Adipocyte (in vitro differentiated cells): ENCODE results near the gene LRBA.

Source experiments
- DNase-seq: peaks from one replicate; pipeline ENCODE4 v3.0.0-alpha.2; 2015; ENCODE audit warnings: low read depth
- H3K27me3 ChIP-seq: replicated peaks from 2 replicates; pipeline ENCODE4 v1.7.0; 2013; ENCODE audit warnings: mild to moderate bottlenecking, low read length, moderate library complexity; ENCODE audit not compliant: control insufficient read depth, insufficient read depth
- H3K36me3 ChIP-seq: 2 replicates; pipeline ENCODE4 v1.7.0; 2013; ENCODE audit warnings: low read length, mild to moderate bottlenecking, moderate library complexity; ENCODE audit not compliant: control insufficient read depth, insufficient read depth, severe bottlenecking
- H3K4me1 ChIP-seq: 2 replicates; pipeline ENCODE4 v1.7.0; 2013; ENCODE audit warnings: mild to moderate bottlenecking, low read length, moderate library complexity; ENCODE audit not compliant: control insufficient read depth, insufficient read depth
- H3K4me3 ChIP-seq: 2 replicates; pipeline ENCODE4 v1.7.0; 2013; ENCODE audit warnings: mild to moderate bottlenecking, low read length, moderate library complexity
- H3K9ac ChIP-seq: 2 replicates; pipeline ENCODE4 v1.7.0; 2013; ENCODE audit warnings: mild to moderate bottlenecking, low read length, moderate library complexity
- H3K9me3 ChIP-seq: 2 replicates; pipeline ENCODE4 v1.7.0; 2013; ENCODE audit warnings: mild to moderate bottlenecking, low read length, moderate library complexity; ENCODE audit not compliant: control insufficient read depth

LRBA gene

GRCh38 chr4:150475763-150476162 lies 539.3 kb downstream of the LRBA start:
- Histone ChIP-seq H3K27me3 (no peaks in the 10 kb centered on the region), H3K9me3 (no peaks in the 10 kb centered on the region), H3K4me3 (no peak overlapping the region), H3K36me3 (no peaks in the 10 kb centered on the region), H3K9ac (no peak overlapping the region), H3K4me1 (no peaks in the 10 kb centered on the region)
- no peak for DNase-seq

DNA sequence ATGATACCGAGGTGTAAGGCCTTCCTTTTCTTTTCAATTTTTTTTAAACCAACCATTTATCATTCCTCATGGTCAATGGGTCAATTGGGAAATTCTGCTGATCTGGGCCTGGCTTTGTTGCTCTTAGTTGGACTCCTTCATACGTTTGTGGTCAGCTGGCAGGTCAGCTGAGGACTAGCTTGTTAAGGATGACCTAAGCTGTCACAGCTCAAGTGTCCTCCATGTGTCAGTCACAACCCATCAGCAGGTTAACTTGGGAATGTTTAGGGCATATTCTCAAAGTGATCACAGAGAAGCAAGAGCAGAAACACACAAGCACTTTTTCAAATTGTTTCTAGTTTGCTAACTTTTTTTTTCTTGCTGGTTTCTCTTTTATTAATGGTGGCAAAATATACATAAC lies 550.6 kb downstream of the LRBA start:
- no peak for DNase-seq
- H3K4me3 ChIP-seq, result no peak overlapping the region
- H3K4me1 ChIP-seq, result peaks cover 23% of the 10 kb centered on the region
- no peaks in the 10 kb centered on the region for H3K27me3 ChIP-seq
- H3K9me3 ChIP-seq, result no peaks in the 10 kb centered on the region
- H3K9ac ChIP-seq, result no peak overlapping the region
- H3K36me3 ChIP-seq, result no peaks in the 10 kb centered on the region

DNA sequence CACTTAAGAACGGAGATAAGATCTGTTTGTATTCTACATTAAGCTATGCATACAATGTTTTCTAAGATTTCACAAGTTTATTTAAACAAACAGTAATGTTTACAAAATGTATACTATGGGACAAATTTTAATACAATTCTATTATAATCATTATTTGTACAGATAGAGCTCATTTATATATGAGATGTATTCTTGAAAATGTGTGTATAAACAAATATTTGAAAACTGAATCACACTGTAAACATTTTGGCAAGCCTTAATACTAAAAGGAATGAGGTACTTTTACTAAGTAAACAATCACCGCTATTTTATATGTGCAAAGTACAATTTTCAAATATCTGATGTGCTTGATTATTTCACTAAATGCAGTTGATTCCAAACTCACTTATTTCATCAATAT lies 552.3 kb downstream of the LRBA start:
- peak; percentile 55 for DNase-seq
- Histone ChIP-seq H3K27me3 (no peaks in the 10 kb centered on the region), H3K4me3 (no peak overlapping the region), H3K9ac (no peak overlapping the region), H3K4me1 (peaks cover 23% of the 10 kb centered on the region), H3K36me3 (no peaks in the 10 kb centered on the region), H3K9me3 (no peaks in the 10 kb centered on the region)

GRCh38 chr4:150461957-150462356 lies 553.1 kb downstream of the LRBA start:
- peaks cover 23% of the 10 kb centered on the region for H3K4me1 ChIP-seq
- H3K4me3 ChIP-seq, result no peak overlapping the region
- no peaks in the 10 kb centered on the region for H3K36me3 ChIP-seq
- no peaks in the 10 kb centered on the region for H3K27me3 ChIP-seq
- no peaks in the 10 kb centered on the region for H3K9me3 ChIP-seq
- no peak overlapping the region for H3K9ac ChIP-seq
- no peak for DNase-seq

DNA sequence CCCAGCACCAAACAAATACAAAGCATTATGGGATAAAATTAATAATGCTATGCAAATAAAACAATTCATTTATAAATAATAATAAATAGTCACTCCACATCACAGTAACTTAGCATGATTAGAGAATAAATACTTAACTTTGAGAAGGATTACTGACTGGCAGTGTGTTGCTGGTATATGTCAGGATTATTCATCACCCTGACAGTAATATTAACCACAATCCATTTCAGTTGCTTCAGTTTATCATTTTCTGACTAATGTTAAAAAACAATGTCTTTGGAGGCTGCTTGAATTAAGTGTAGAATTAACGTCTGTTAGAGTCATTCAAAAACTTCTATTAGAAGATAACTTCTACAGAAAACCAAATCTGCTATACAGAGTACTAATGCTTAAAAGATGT lies 557.3 kb downstream of the LRBA start:
- Histone ChIP-seq H3K4me1 (peaks cover 14% of the 10 kb centered on the region), H3K27me3 (no peaks in the 10 kb centered on the region), H3K36me3 (peaks cover 7% of the 10 kb centered on the region), H3K9me3 (peaks cover 5% of the 10 kb centered on the region), H3K9ac (no peak overlapping the region), H3K4me3 (no peak overlapping the region)
- no peak for DNase-seq

DNA sequence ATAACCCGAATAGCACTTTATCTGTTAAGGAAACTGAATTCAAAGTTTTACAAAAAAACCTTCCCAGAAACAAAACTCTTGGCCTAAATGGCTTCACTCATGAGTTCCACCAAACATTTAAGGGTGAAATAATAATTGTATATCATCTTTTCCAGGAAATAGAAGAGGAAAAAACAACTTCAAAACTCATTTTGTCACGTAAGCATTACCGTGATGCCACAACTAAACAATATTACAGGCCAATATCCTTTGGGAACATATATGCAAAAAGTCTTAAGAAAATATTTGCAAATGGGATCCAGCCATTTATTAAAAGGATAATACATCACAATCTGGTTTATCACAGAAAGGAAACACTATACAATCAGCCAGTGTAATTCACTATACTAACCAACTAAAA lies 563.2 kb downstream of the LRBA start:
- no peak for DNase-seq
- no peaks in the 10 kb centered on the region for H3K4me1 ChIP-seq
- peaks cover 11% of the 10 kb centered on the region for H3K9me3 ChIP-seq
- H3K4me3 ChIP-seq, result no peak overlapping the region
- H3K36me3 ChIP-seq, result peaks cover 7% of the 10 kb centered on the region
- H3K27me3 ChIP-seq, result no peaks in the 10 kb centered on the region
- H3K9ac ChIP-seq, result no peak overlapping the region

DNA sequence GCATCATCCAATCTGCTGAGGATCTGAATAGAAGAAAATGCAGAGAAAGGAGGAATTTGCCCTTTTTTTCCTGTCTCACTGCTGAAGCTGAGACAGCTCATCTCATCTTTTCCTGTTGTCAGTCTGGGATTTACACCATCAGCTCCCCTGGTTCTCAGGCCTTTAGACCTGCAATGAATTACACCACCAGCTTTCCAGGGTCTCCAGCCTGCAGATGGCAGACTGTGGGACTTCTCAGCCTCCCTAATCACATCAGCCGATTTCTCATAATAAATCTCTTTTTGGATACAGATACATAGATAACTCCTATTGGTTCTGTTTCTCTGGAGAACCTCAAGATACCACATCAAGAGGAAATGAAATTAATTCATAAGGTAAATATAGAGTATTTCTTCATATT lies 567.7 kb downstream of the LRBA start:
- no peak for DNase-seq

GRCh38 chr4:150439451-150439933 lies 575.6 kb downstream of the LRBA start:
- no peak for DNase-seq
- H3K36me3 ChIP-seq, result no peaks in the 10 kb centered on the region
- no peak overlapping the region for H3K9ac ChIP-seq
- no peak overlapping the region for H3K4me3 ChIP-seq
- no peaks in the 10 kb centered on the region for H3K9me3 ChIP-seq
- no peaks in the 10 kb centered on the region for H3K4me1 ChIP-seq
- no peaks in the 10 kb centered on the region for H3K27me3 ChIP-seq

More for the DNA sequence above, 567.7 kb downstream of the LRBA start:
- no peaks in the 10 kb centered on the region for H3K36me3 ChIP-seq
- H3K4me3 ChIP-seq, result no peak overlapping the region
- peaks cover 5% of the 10 kb centered on the region for H3K9me3 ChIP-seq
- H3K9ac ChIP-seq, result no peak overlapping the region
- H3K27me3 ChIP-seq, result no peaks in the 10 kb centered on the region
- H3K4me1 ChIP-seq, result no peaks in the 10 kb centered on the region

DNA sequence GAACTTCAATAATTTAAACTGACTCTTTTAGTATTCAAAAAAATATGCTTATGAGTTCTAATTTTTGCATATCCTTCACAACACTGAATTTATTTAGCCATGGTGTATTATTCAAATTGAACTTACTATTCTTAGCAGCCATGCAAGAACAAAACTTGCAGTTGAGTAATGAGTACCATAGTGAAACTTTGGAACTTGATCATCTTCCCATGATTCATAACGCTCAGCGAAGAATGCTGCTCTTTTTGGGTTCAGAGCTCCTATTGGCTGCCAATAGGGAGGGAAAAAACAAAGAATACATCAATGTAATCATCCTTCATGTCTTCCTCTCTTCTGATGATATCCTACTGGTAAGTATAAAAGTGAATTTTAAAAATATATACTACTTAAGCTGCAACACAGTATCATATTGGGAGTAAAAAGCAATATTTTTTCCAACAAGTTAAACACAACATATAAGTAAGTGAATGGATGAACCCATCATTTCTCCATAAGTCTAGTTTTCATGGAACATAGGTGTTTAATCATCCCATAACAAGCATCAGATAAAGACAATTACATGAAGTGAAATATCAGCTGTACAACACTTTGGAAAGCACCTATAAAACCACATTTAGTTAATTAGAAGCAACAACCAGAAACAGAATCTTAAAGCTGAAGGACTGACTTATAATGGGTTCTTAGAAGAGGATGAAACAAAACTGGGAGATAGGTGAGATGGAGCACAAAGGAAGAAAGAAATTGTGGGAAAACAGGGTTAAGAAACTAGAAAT lies 578.3 kb downstream of the LRBA start:
- Histone ChIP-seq H3K9ac (no peak overlapping the region), H3K36me3 (no peaks in the 10 kb centered on the region), H3K4me3 (no peak overlapping the region), H3K27me3 (no peaks in the 10 kb centered on the region), H3K4me1 (no peaks in the 10 kb centered on the region), H3K9me3 (no peaks in the 10 kb centered on the region)
- DNase-seq, result no peak

DNA sequence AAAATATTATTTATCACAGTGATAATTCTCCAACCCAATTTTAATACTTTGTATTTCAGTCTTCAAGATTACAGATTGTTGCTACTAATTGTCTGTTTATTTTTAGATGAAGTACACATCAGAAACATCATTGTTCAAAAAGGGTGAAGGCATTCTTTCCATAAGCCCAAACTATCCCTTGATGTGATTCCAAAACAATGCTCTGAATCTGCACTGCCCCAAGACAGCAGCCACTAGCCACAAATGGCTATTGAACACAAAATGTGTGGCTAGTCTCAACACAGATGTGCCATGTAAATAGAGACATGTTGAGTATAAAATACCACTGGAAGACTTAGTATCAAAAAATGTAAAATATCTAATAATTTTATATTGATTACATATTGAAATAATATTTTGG lies 583.9 kb downstream of the LRBA start:
- Histone ChIP-seq H3K9me3 (no peaks in the 10 kb centered on the region), H3K27me3 (no peaks in the 10 kb centered on the region), H3K4me3 (no peak overlapping the region), H3K36me3 (no peaks in the 10 kb centered on the region), H3K9ac (no peak overlapping the region), H3K4me1 (no peaks in the 10 kb centered on the region)
- DNase-seq, result no peak

DNA sequence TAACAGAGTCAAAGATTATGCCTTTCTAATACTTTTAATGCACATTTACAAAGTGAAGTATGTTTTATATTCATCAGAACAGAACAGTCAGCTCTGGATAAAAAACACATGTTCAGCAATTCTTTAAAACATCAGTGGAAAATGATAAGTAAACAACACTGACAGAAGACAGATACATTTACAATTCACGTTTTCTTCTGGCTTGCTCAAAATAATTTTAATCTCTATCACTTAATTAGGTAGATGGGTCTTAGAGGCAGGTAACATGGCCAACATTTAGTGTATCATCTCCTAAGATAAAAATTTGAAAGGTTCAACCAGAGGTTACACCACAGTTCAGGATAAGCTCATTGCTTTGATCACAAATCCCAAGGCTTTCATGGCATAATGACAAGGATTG lies 589.9 kb downstream of the LRBA start:
- peak; percentile 25 for DNase-seq
- Histone ChIP-seq H3K36me3 (no peaks in the 10 kb centered on the region), H3K4me1 (no peaks in the 10 kb centered on the region), H3K9me3 (no peaks in the 10 kb centered on the region), H3K27me3 (no peaks in the 10 kb centered on the region), H3K4me3 (no peak overlapping the region), H3K9ac (no peak overlapping the region)

- Histone ChIP-seq H3K4me1 (no peaks in the 10 kb centered on the region), H3K9me3 (no peaks in the 10 kb centered on the region), H3K9ac (no peak overlapping the region), H3K4me3 (no peak overlapping the region), H3K36me3 (no peaks in the 10 kb centered on the region), H3K27me3 (no peaks in the 10 kb centered on the region)
- DNase-seq, result no peak
Measured at GRCh38 chr4:150423503-150423902, 591.6 kb downstream of the LRBA start.
